ENCODE results near the gene CCDC149. TPM values are rescaled to one million over a fixed set of nuclear protein-coding genes. Genes with fewer than 3 reads are reported as not detected.

Gene CCDC149
- total and polyA plus RNA-seq, 2 donors (not counting 1 experiment from before 2014, with no cell fraction given) = not detected

GRCh38 chr4:24831637-24832036 is 81.2 kb downstream of the CCDC149 start:
- Histone ChIP-seq H2AFZ (ENCODE audit: insufficient read depth, low read depth, low read length, poor library complexity, severe bottlenecking) (no peak overlapping the region), H4K20me1 (ENCODE audit: control insufficient read depth, insufficient read depth, low read length, poor library complexity, severe bottlenecking) (no peaks in the 10 kb centered on the region), H3K9me3 (ENCODE audit: control extremely low read depth in 1 of 3, control insufficient read depth in 2 of 3, insufficient read depth in 1 of 3, low read length in 2 of 3) (no peaks in the 10 kb centered on the region), H3K36me3 (replicated peaks in 1 of 2; ENCODE audit: control extremely low read depth in 1 of 2, control insufficient read depth in 1 of 2, extremely low read depth in 1 of 2, insufficient read depth in 2 of 2, low read length in 1 of 2) (no peaks in the 10 kb centered on the region), H3K79me2 (ENCODE audit: control insufficient read depth, insufficient read depth, low read length) (no peaks in the 10 kb centered on the region), H3K4me2 (replicated peaks; ENCODE audit: low read depth, low read length, poor library complexity, severe bottlenecking) (no peak overlapping the region), H3K27me3 (replicated peaks in 1 of 4; ENCODE audit: control extremely low read depth in 1 of 4, control insufficient read depth in 3 of 4, insufficient read depth in 4 of 4, low read length in 3 of 4) (no peaks in the 10 kb centered on the region), H3K4me1 (ENCODE audit: control insufficient read depth in 2 of 2, insufficient read depth in 2 of 2, low read length in 2 of 2) (no peaks in the 10 kb centered on the region), H3K27ac (ENCODE audit: low read length in 2 of 2) (no peak overlapping the region), H3K4me3 (ENCODE audit: control extremely low read depth in 1 of 5, extremely low read depth in 1 of 5, insufficient read depth in 1 of 5, low read depth in 2 of 5, low read length in 4 of 5) (no peak overlapping the region), H3K9ac (ENCODE audit: low read length) (no peak overlapping the region)
- DNase-seq (no peak), ATAC-seq (ENCODE audit: low read depth) (no peak)
- H3K9me3 Mint-ChIP-seq (ENCODE audit: insufficient read depth) = no peaks in the 10 kb centered on the region
- POLR2A ChIA-PET = no interaction called here
- no peaks in the 10 kb centered on the region for H3K4me1 Mint-ChIP-seq
- H3K27me3 Mint-ChIP-seq = peaks cover 5% of the 10 kb centered on the region
- intact Hi-C loops (cut with micrococcal nuclease) = no loop called here
- TF ChIP-seq, protein P1, sequence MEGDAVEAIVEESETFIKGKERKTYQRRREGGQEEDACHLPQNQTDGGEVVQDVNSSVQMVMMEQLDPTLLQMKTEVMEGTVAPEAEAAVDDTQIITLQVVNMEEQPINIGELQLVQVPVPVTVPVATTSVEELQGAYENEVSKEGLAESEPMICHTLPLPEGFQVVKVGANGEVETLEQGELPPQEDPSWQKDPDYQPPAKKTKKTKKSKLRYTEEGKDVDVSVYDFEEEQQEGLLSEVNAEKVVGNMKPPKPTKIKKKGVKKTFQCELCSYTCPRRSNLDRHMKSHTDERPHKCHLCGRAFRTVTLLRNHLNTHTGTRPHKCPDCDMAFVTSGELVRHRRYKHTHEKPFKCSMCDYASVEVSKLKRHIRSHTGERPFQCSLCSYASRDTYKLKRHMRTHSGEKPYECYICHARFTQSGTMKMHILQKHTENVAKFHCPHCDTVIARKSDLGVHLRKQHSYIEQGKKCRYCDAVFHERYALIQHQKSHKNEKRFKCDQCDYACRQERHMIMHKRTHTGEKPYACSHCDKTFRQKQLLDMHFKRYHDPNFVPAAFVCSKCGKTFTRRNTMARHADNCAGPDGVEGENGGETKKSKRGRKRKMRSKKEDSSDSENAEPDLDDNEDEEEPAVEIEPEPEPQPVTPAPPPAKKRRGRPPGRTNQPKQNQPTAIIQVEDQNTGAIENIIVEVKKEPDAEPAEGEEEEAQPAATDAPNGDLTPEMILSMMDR (IDR thresholded peaks at IDR 0.05) = no peak
- no peak for TF ChIP-seq EZH2 (IDR thresholded peaks at IDR 0.05; ENCODE audit: borderline replicate concordance, insufficient read depth, low read depth, low read length, poor library complexity, severe bottlenecking)
- CTCF ChIA-PET = no interaction called here
- WGBS (ENCODE audit: insufficient coverage) = 80% methylated on average over 1 of the region's 3 CpGs
- H3K27ac Mint-ChIP-seq = no peak overlapping the region
- no peak overlapping the region for H3K4me3 Mint-ChIP-seq

DNA sequence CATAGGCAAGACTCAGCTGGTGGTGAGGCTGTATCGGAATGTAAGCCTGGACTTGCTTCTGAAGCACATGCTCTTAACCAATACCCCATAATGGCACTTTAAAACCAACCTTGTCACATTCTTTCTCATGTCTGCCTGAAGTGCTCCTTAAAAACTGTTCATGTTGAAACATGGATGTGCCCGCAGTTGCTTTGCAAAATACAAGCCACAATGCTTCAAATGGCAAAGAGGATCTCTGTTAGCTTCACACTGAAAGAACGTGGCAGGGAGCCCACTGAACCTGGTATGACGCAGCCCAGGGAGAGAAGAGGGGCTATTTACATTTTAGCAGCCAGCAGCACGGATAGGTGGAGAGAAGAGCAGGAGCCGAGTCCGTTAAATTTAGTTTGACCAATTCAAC is 88.1 kb downstream of the CCDC149 start:
- Histone ChIP-seq H3K27ac (ENCODE audit: low read length in 2 of 2) (no peak overlapping the region), H4K20me1 (ENCODE audit: control insufficient read depth, insufficient read depth, low read length, poor library complexity, severe bottlenecking) (no peaks in the 10 kb centered on the region), H3K9ac (ENCODE audit: low read length) (no peak overlapping the region), H3K79me2 (ENCODE audit: control insufficient read depth, insufficient read depth, low read length) (no peaks in the 10 kb centered on the region), H3K4me2 (replicated peaks; ENCODE audit: low read depth, low read length, poor library complexity, severe bottlenecking) (no peak overlapping the region), H3K4me1 (ENCODE audit: control insufficient read depth in 2 of 2, insufficient read depth in 2 of 2, low read length in 2 of 2) (no peaks in the 10 kb centered on the region), H3K36me3 (replicated peaks in 1 of 2; ENCODE audit: control extremely low read depth in 1 of 2, control insufficient read depth in 1 of 2, extremely low read depth in 1 of 2, insufficient read depth in 2 of 2, low read length in 1 of 2) (no peaks in the 10 kb centered on the region), H2AFZ (ENCODE audit: insufficient read depth, low read depth, low read length, poor library complexity, severe bottlenecking) (no peak overlapping the region), H3K4me3 (ENCODE audit: control extremely low read depth in 1 of 5, extremely low read depth in 1 of 5, insufficient read depth in 1 of 5, low read depth in 2 of 5, low read length in 4 of 5) (no peak overlapping the region), H3K27me3 (replicated peaks in 1 of 4; ENCODE audit: control extremely low read depth in 1 of 4, control insufficient read depth in 3 of 4, insufficient read depth in 4 of 4, low read length in 3 of 4) (no peaks in the 10 kb centered on the region), H3K9me3 (ENCODE audit: control extremely low read depth in 1 of 3, control insufficient read depth in 2 of 3, insufficient read depth in 1 of 3, low read length in 2 of 3) (no peaks in the 10 kb centered on the region)
- 100% methylated on average over 1 of the region's 7 CpGs for WGBS (ENCODE audit: insufficient coverage)
- no peaks in the 10 kb centered on the region for H3K9me3 Mint-ChIP-seq (ENCODE audit: insufficient read depth)
- intact Hi-C loops (cut with micrococcal nuclease) = no loop called here
- ChIA-PET POLR2A (no interaction called here), CTCF (interaction anchor here (1.2 kb wide), 1 partner anchor 8 kb away, joined by 4 read pairs; no protein-coding TSS in a partner anchor)
- H3K27ac Mint-ChIP-seq = no peak overlapping the region
- TF ChIP-seq, protein P1 (IDR thresholded peaks at IDR 0.05) = no peak
- no peak for TF ChIP-seq EZH2 (IDR thresholded peaks at IDR 0.05; ENCODE audit: borderline replicate concordance, insufficient read depth, low read depth, low read length, poor library complexity, severe bottlenecking)
- DNase-seq (no peak), ATAC-seq (ENCODE audit: low read depth) (no peak)
- no peak overlapping the region for H3K4me3 Mint-ChIP-seq
- no peaks in the 10 kb centered on the region for H3K4me1 Mint-ChIP-seq
- peaks cover 5% of the 10 kb centered on the region for H3K27me3 Mint-ChIP-seq
